DOHH2 (cell line): ENCODE results near the gene FGFR3.

ENCODE experiments used
- H3F3A ChIP-seq: fragments of 200-600 bp; sonication (generic), shearing (Covaris generic); 2 replicates; pipeline ENCODE4 v1.6.0; 2016; ENCODE audit warnings: antibody characterized with exemption, mild to moderate bottlenecking; ENCODE audit not compliant: control insufficient read depth, insufficient read depth
- H3K27ac ChIP-seq: fragments of 200-600 bp; sonication (generic); 2 replicates; pipeline ENCODE4 v1.5.1; 2014; ENCODE audit warnings: low read depth, mild to moderate bottlenecking, low read length, moderate library complexity
- H3K27me3 ChIP-seq: fragments of 200-600 bp; sonication (generic); 2 replicates; pipeline ENCODE4 v1.6.1; 2014; ENCODE audit warnings: mild to moderate bottlenecking, low read length, mixed read lengths; ENCODE audit not compliant: control insufficient read depth
- H3K36me3 ChIP-seq: fragments of 200-600 bp; sonication (generic); 2 replicates; pipeline ENCODE4 v1.6.1; 2014; ENCODE audit warnings: mild to moderate bottlenecking, low read length, moderate library complexity, mixed read lengths; ENCODE audit not compliant: control insufficient read depth
- H3K4me1 ChIP-seq: fragments of 200-600 bp; sonication (generic); 2 replicates; pipeline ENCODE4 v1.6.1; 2014; ENCODE audit warnings: mild to moderate bottlenecking, low read length, mixed read lengths; ENCODE audit not compliant: control insufficient read depth
- H3K4me2 ChIP-seq: fragments of 200-600 bp; sonication (generic); 2 replicates; pipeline ENCODE4 v1.6.0; 2014; ENCODE audit warnings: mild to moderate bottlenecking, low read length, moderate library complexity
- H3K4me3 ChIP-seq: fragments of 200-600 bp; sonication (generic); 2 replicates; pipeline ENCODE4 v1.5.1; 2014; ENCODE audit warnings: mild to moderate bottlenecking, low read length, mixed read lengths
- H3K79me2 ChIP-seq: fragments of 200-600 bp; sonication (generic); 2 replicates; pipeline ENCODE4 v1.6.1; 2014; ENCODE audit warnings: mild to moderate bottlenecking, low read length, mixed read lengths; ENCODE audit not compliant: control insufficient read depth
- H3K9me2 ChIP-seq: fragments of 200-600 bp; sonication (generic); replicated peaks from 2 replicates; pipeline ENCODE4 v1.6.1; 2014; ENCODE audit warnings: mild to moderate bottlenecking, low read length, mixed read lengths; ENCODE audit not compliant: control insufficient read depth
- H3K9me3 ChIP-seq: fragments of 200-600 bp; sonication (generic); 2 replicates; pipeline ENCODE4 v1.6.1; 2014; ENCODE audit warnings: antibody characterized with exemption, low read length, mixed read lengths; ENCODE audit not compliant: control insufficient read depth, insufficient read depth
- H4K20me1 ChIP-seq: fragments of 200-600 bp; sonication (generic); 2 replicates; pipeline ENCODE4 v1.6.0; 2014; ENCODE audit warnings: low read depth, mild to moderate bottlenecking, antibody characterized with exemption, low read length, moderate library complexity; ENCODE audit not compliant: control insufficient read depth, insufficient read depth
- EZH2phosphoT487 ChIP-seq: fragments of 200-600 bp; sonication (generic); IDR thresholded peaks from 2 replicates; pipeline ENCODE4 v1.6.1; 2017; ENCODE audit warnings: borderline replicate concordance, mild to moderate bottlenecking, antibody characterized with exemption, low read length, moderate library complexity, mixed read lengths
- TF ChIP-seq, protein P1 (sequence below): fragments of 200-600 bp; sonication (generic); IDR thresholded peaks from one replicate; pipeline ENCODE4 v1.5.1; 2014; ENCODE audit warnings: antibody characterized with exemption, mild to moderate bottlenecking, low read depth, low read length; ENCODE audit not compliant: poor library complexity, severe bottlenecking

FGFR3 gene

GRCh38 chr4:1748465-1748995, 44.6 kb upstream of the FGFR3 start:
- Histone ChIP-seq H3K4me3 (no peak overlapping the region), H3K36me3 (peaks cover 25% of the 10 kb centered on the region), H3K79me2 (no peaks in the 10 kb centered on the region), H3K4me2 (peak overlapping the region; percentile 30), H3K4me1 (0 out of 2 replicates have a peak, but pooled peaks cover 4% of the 10 kb centered on the region), H4K20me1 (no peaks in the 10 kb centered on the region), H3K9me3 (no peaks in the 10 kb centered on the region), H3K27ac (no peak overlapping the region), H3K27me3 (no peaks in the 10 kb centered on the region; the same call in 1 of the 2 replicates), H3F3A (peaks cover 22% of the 10 kb centered on the region), H3K9me2 (no peaks in the 10 kb centered on the region)
- TF ChIP-seq EZH2phosphoT487: no peak
- TF ChIP-seq, protein P1, sequence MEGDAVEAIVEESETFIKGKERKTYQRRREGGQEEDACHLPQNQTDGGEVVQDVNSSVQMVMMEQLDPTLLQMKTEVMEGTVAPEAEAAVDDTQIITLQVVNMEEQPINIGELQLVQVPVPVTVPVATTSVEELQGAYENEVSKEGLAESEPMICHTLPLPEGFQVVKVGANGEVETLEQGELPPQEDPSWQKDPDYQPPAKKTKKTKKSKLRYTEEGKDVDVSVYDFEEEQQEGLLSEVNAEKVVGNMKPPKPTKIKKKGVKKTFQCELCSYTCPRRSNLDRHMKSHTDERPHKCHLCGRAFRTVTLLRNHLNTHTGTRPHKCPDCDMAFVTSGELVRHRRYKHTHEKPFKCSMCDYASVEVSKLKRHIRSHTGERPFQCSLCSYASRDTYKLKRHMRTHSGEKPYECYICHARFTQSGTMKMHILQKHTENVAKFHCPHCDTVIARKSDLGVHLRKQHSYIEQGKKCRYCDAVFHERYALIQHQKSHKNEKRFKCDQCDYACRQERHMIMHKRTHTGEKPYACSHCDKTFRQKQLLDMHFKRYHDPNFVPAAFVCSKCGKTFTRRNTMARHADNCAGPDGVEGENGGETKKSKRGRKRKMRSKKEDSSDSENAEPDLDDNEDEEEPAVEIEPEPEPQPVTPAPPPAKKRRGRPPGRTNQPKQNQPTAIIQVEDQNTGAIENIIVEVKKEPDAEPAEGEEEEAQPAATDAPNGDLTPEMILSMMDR: peak; percentile 92

GRCh38 chr4:1749370-1749769, 43.7 kb upstream of the FGFR3 start:
- peaks cover 14% of the 10 kb centered on the region for H3F3A ChIP-seq
- TF ChIP-seq EZH2phosphoT487: no peak
- TF ChIP-seq, protein P1: no peak
- no peak overlapping the region for H3K4me3 ChIP-seq
- H3K36me3 ChIP-seq: peaks cover 17% of the 10 kb centered on the region
- no peaks in the 10 kb centered on the region; the same call in 1 of the 2 replicates for H3K27me3 ChIP-seq
- 0 out of 2 replicates have a peak, but pooled peaks cover 4% of the 10 kb centered on the region for H3K4me1 ChIP-seq
- no peak overlapping the region for H3K27ac ChIP-seq
- H3K9me3 ChIP-seq: no peaks in the 10 kb centered on the region
- H4K20me1 ChIP-seq: no peaks in the 10 kb centered on the region
- H3K9me2 ChIP-seq: no peaks in the 10 kb centered on the region
- no peaks in the 10 kb centered on the region for H3K79me2 ChIP-seq
- no peak overlapping the region for H3K4me2 ChIP-seq

GRCh38 chr4:1749826-1750225, 43.3 kb upstream of the FGFR3 start:
- no peak for TF ChIP-seq EZH2phosphoT487
- TF ChIP-seq, protein P1: no peak
- H3K4me2 ChIP-seq: no peak overlapping the region
- H3K9me3 ChIP-seq: no peaks in the 10 kb centered on the region
- H3K4me3 ChIP-seq: no peak overlapping the region
- peaks cover 10% of the 10 kb centered on the region for H3F3A ChIP-seq
- no peaks in the 10 kb centered on the region for H4K20me1 ChIP-seq
- H3K79me2 ChIP-seq: no peaks in the 10 kb centered on the region
- H3K36me3 ChIP-seq: peaks cover 12% of the 10 kb centered on the region
- no peak overlapping the region for H3K27ac ChIP-seq
- H3K9me2 ChIP-seq: no peaks in the 10 kb centered on the region
- H3K4me1 ChIP-seq: 0 out of 2 replicates have a peak, but pooled peaks cover 4% of the 10 kb centered on the region
- H3K27me3 ChIP-seq: no peaks in the 10 kb centered on the region; the same call in 1 of the 2 replicates
